ENCODE measurements around the gene CANT1. TPM values are rescaled to one million over a fixed set of nuclear protein-coding genes. Genes with fewer than 3 reads are reported as not detected.
A peak's percentile ranks its signal among the peaks of the same experiment; 100 is the strongest.

Gene CANT1
- total RNA-seq, 1 experiment from 2014 or later = 86.4 TPM

DNA sequence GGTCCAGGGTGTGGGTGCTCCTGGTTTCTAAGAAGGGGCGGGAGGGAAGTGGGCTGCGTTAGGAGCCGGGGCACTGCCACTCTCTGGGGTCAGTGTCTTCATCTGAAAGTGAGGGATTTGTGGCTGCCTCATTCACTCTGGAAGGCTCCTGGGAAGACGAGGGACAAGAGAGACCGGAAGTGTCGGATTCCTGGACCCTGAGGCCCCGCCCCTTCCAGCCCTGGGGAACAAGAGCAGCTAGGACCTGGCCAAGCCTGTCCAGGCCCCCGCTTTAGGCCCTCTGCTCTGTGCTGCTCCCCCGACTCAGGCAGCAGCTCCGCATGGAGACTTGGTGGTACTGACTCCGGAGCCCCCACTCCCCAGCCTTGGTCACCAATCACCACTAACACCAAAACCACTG is 36.4 kb downstream of the CANT1 start:
- Mint-ChIP-seq H3K27ac (ENCODE audit: unreplicated experiment) (peak overlapping the region; percentile 40), H3K4me1 (ENCODE audit: low read depth, unreplicated experiment) (peaks cover 24% of the 10 kb centered on the region), H3K36me3 (ENCODE audit: insufficient read depth, unreplicated experiment) (peaks cover 9% of the 10 kb centered on the region), H3K9me3 (ENCODE audit: unreplicated experiment) (no peaks in the 10 kb centered on the region), H3K27me3 (ENCODE audit: insufficient read depth, unreplicated experiment) (no peaks in the 10 kb centered on the region), H3K4me3 (ENCODE audit: unreplicated experiment) (no peak overlapping the region)
- H3K9me3 ChIP-seq = no peaks in the 10 kb centered on the region
- intact Hi-C loops (cut with micrococcal nuclease; ENCODE audit: unreplicated experiment) = no loop called here
- ChIA-PET POLR2A (no interaction called here), CTCF (interaction anchor here (0.5 to 3.6 kb wide), 3 partner anchors 50 to 445 kb away, joined by 3 to 41 read pairs (median 3); no protein-coding TSS in a partner anchor)
- H3K4me1 ChIP-seq = peaks cover 42% of the 10 kb centered on the region
- H3K4me3 ChIP-seq (ENCODE audit: low read depth, low read length) = no peak overlapping the region
- no TSS peak for BruUV-seq (replicated peaks)
- TF ChIP-seq, protein P1, sequence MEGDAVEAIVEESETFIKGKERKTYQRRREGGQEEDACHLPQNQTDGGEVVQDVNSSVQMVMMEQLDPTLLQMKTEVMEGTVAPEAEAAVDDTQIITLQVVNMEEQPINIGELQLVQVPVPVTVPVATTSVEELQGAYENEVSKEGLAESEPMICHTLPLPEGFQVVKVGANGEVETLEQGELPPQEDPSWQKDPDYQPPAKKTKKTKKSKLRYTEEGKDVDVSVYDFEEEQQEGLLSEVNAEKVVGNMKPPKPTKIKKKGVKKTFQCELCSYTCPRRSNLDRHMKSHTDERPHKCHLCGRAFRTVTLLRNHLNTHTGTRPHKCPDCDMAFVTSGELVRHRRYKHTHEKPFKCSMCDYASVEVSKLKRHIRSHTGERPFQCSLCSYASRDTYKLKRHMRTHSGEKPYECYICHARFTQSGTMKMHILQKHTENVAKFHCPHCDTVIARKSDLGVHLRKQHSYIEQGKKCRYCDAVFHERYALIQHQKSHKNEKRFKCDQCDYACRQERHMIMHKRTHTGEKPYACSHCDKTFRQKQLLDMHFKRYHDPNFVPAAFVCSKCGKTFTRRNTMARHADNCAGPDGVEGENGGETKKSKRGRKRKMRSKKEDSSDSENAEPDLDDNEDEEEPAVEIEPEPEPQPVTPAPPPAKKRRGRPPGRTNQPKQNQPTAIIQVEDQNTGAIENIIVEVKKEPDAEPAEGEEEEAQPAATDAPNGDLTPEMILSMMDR (IDR thresholded peaks at IDR 0.05; ENCODE audit: insufficient read depth in 1 of 2, low read depth in 1 of 2, low read length in 1 of 2, severe bottlenecking in 1 of 2, unreplicated experiment in 1 of 2) = no peak
- peak; percentile 69 to 71 for DNase-seq
- H3K36me3 ChIP-seq (ENCODE audit: control insufficient read depth, insufficient read depth, low read length) = no peaks in the 10 kb centered on the region
- no peaks in the 10 kb centered on the region for H3K27me3 ChIP-seq (replicated peaks; ENCODE audit: control insufficient read depth, insufficient read depth, low read length)

DNA sequence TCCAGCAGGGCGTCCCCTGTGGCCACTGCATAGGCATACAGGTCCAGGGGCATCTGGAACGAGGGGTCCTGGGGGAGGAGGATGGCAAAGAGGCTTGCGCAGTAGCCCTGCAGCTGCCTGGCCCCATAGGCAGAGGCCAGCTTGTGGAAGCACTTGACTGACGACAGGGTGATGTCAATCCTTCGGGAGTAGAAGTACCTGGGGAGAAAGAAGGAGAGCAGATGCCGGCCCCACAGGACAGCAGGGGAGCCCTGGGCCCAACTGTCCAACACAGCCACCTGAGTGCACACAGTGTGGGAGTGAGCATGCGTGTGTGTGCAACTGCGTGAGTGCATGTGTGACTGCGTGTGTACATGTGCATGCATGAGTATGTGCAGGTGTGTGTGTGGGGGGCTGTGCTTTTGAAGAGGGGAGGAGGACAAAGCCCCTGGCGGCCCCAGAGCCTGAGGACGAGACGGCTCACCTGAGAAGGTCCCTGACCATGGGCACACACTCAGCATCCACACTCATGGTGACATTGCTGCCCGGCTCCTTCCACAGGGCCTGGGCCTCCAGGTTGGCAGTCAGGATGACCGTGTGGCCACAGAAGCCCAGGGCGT is 37.0 kb downstream of the CANT1 start:
- Mint-ChIP-seq H3K9me3 (ENCODE audit: unreplicated experiment) (no peaks in the 10 kb centered on the region), H3K36me3 (ENCODE audit: insufficient read depth, unreplicated experiment) (peaks cover 9% of the 10 kb centered on the region), H3K4me1 (ENCODE audit: low read depth, unreplicated experiment) (peaks cover 24% of the 10 kb centered on the region), H3K27me3 (ENCODE audit: insufficient read depth, unreplicated experiment) (no peaks in the 10 kb centered on the region), H3K4me3 (ENCODE audit: unreplicated experiment) (no peak overlapping the region), H3K27ac (ENCODE audit: unreplicated experiment) (peak overlapping the region; percentile 40)
- DNase-seq = no peak
- Histone ChIP-seq H3K36me3 (ENCODE audit: control insufficient read depth, insufficient read depth, low read length) (no peaks in the 10 kb centered on the region), H3K4me3 (ENCODE audit: low read depth, low read length) (no peak overlapping the region), H3K9me3 (no peaks in the 10 kb centered on the region), H3K27me3 (replicated peaks; ENCODE audit: control insufficient read depth, insufficient read depth, low read length) (no peaks in the 10 kb centered on the region), H3K4me1 (peaks cover 42% of the 10 kb centered on the region)
- TF ChIP-seq, protein P1 (IDR thresholded peaks at IDR 0.05; ENCODE audit: insufficient read depth in 1 of 2, low read depth in 1 of 2, low read length in 1 of 2, severe bottlenecking in 1 of 2, unreplicated experiment in 1 of 2) = no peak
- intact Hi-C loops (cut with micrococcal nuclease; ENCODE audit: unreplicated experiment) = no loop called here
- ChIA-PET CTCF (interaction anchor here (0.5 to 3.6 kb wide), 3 partner anchors 32 to 107 kb away, joined by 3 to 41 read pairs (median 3); no protein-coding TSS in a partner anchor), POLR2A (no interaction called here)
- BruUV-seq (replicated peaks) = no TSS peak

DNA sequence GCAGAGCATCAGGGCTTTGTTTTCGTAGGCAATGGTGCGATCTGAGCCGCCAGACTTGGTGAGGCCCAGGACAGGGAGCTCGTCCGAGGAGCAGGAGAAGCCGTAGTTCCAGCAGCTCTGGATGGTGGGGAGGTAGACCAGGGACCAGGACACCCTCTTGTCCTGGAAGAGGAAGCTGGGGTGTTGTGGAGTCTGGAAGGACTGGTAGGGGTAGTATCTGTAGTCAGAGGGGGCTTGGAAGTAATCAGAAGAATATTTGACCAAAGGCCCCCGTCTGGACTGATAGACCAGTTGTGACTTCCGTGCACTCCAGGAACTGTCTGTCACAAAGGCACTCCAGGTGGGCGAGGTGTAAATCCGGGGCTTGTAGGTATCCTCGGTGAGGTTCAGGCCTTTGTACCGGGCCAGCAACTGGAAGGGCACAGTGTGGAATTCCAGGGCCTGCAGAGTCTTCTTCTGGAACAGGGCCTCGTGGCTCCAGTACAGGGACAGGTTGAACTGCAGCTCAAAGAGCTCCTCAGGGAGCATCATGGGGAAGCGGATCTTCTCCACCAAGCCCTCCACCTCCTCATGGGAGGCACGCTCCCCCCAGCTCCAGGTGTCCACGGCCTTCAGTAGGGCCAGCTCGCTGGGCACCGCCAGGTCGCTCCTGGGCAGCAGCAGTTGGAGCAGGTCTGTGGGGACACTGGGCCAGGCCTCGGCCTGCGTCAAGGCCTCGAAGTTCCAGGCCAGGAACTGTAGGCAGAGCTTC is 37.6 kb downstream of the CANT1 start:
- TF ChIP-seq, protein P1 (IDR thresholded peaks at IDR 0.05; ENCODE audit: insufficient read depth in 1 of 2, low read depth in 1 of 2, low read length in 1 of 2, severe bottlenecking in 1 of 2, unreplicated experiment in 1 of 2) = no peak
- no peaks in the 10 kb centered on the region for H3K27me3 Mint-ChIP-seq (ENCODE audit: insufficient read depth, unreplicated experiment)
- Histone ChIP-seq H3K27me3 (replicated peaks; ENCODE audit: control insufficient read depth, insufficient read depth, low read length) (no peaks in the 10 kb centered on the region), H3K4me3 (ENCODE audit: low read depth, low read length) (no peak overlapping the region), H3K36me3 (ENCODE audit: control insufficient read depth, insufficient read depth, low read length) (no peaks in the 10 kb centered on the region), H3K4me1 (peaks cover 42% of the 10 kb centered on the region), H3K9me3 (no peaks in the 10 kb centered on the region)
- peak overlapping the region; percentile 87 for H3K27ac Mint-ChIP-seq (ENCODE audit: unreplicated experiment)
- ChIA-PET CTCF (interaction anchor here (0.5 to 3.6 kb wide), 13 partner anchors 9 to 106 kb away, joined by 3 to 41 read pairs (median 4); partner anchors contain the start of gene CANT1), POLR2A (interaction anchor here (1.0 to 1.2 kb wide), 2 partner anchors 49 to 130 kb away, joined by 3 read pairs; no protein-coding TSS in a partner anchor)
- intact Hi-C loops (cut with micrococcal nuclease; ENCODE audit: unreplicated experiment) = loop anchor here (1.0 kb wide), 1 partner anchor 107 kb away; no protein-coding TSS in a partner anchor
- H3K36me3 Mint-ChIP-seq (ENCODE audit: insufficient read depth, unreplicated experiment) = peaks cover 9% of the 10 kb centered on the region
- peaks cover 24% of the 10 kb centered on the region for H3K4me1 Mint-ChIP-seq (ENCODE audit: low read depth, unreplicated experiment)
- H3K9me3 Mint-ChIP-seq (ENCODE audit: unreplicated experiment) = no peaks in the 10 kb centered on the region
- DNase-seq = no peak
- no TSS peak for BruUV-seq (replicated peaks)
- H3K4me3 Mint-ChIP-seq (ENCODE audit: unreplicated experiment) = no peak overlapping the region
